GM12878 (cell line): ENCODE measurements around the gene OXT. TPM values are rescaled to one million over a fixed set of nuclear protein-coding genes. Genes with fewer than 3 reads are reported as not detected.

Experiments
- ATAC-seq: fragments of 200-7000 bp; cut with Tn5 transposase; 3 replicates; pipeline ENCODE4 v1.9.1; 2020; ENCODE audit warnings: mild to moderate bottlenecking, moderate library complexity
- BruUV-seq: library from RNA; stranded (reverse); fragments of 400-500 nt; replicated peaks from 2 replicates; lab custom pipeline; 2021; lab: Mats Ljungman, UMichigan
- CTCF ChIA-PET: fragments of 300-600 bp; sonication (Branson Sonifier 250); formaldehyde crosslinking; extraction: SDS; loops from one replicate; lab custom pipeline; 2021; ENCODE audit warnings: inconsistent platforms; lab: Yijun Ruan, JAX
- POLR2A ChIA-PET: fragments of 350-600 bp; formaldehyde crosslinking; extraction: SDS; loops from one replicate; lab custom pipeline; 2021; ENCODE audit warnings: inconsistent platforms; lab: Charles Lee
- RAD21 ChIA-PET: fragments of 300-600 bp; sonication (Branson Sonifier 250); formaldehyde crosslinking; loops from one replicate; lab custom pipeline; 2023; ENCODE audit warnings: antibody characterized with exemption; ENCODE audit not compliant: unreplicated experiment; lab: Charles Lee
- SMC1A ChIA-PET: fragments of 300-600 bp; sonication (Branson Sonifier 250); formaldehyde crosslinking; loops from one replicate; lab custom pipeline; 2023; ENCODE audit not compliant: unreplicated experiment, uncharacterized antibody; lab: Charles Lee
- DNase-seq: peaks from one replicate; pipeline ENCODE4 v3.0.0-alpha.2; 2011; ENCODE audit warnings: low read depth, low spot score
- FAIRE-seq: peaks from 3 replicates; lab custom pipeline; 2011; peaks lifted over from hg19 to GRCh38; lab: Jason Lieb, UNC
- H2AFZ ChIP-seq: 2 replicates; pipeline ENCODE4 v1.6.0; 2011; ENCODE audit warnings: low read depth, low read length, control low read depth; ENCODE audit not compliant: control insufficient read depth
- H3K27ac ChIP-seq: 2 replicates; pipeline ENCODE4 v1.5.1; 2011; ENCODE audit warnings: control low read depth; ENCODE audit not compliant: control insufficient read depth, insufficient read depth
- H3K27me3 ChIP-seq, 2 experiments: replicated peaks in 1 of 2; 2 replicates each; pipeline versions ENCODE4 v1.6.0 to v1.6.1; 2011; ENCODE audit warnings: low read length in 1 of 2; ENCODE audit not compliant: control insufficient read depth in 2 of 2, insufficient read depth in 2 of 2
- H3K36me3 ChIP-seq, 2 experiments: 2 replicates each; pipeline ENCODE4 v1.5.1; 2011; ENCODE audit warnings: low read length in 1 of 2; ENCODE audit not compliant: control insufficient read depth in 2 of 2, insufficient read depth in 2 of 2
- H3K4me1 ChIP-seq: 2 replicates; pipeline ENCODE4 v1.6.1; 2011; ENCODE audit warnings: mild to moderate bottlenecking, low read length, moderate library complexity, mixed read lengths; ENCODE audit not compliant: control insufficient read depth, insufficient read depth
- H3K4me2 ChIP-seq: 2 replicates; pipeline ENCODE4 v1.6.0; 2011; ENCODE audit warnings: control low read depth; ENCODE audit not compliant: control insufficient read depth, insufficient read depth
- H3K4me3 ChIP-seq: fragments of 200-600 bp; sonication (generic); 2 replicates; pipeline ENCODE4 v1.5.1; 2016
- H3K79me2 ChIP-seq: 2 replicates; pipeline ENCODE4 v1.6.0; 2011; ENCODE audit warnings: low read length; ENCODE audit not compliant: control insufficient read depth, insufficient read depth
- H3K9ac ChIP-seq: 2 replicates; pipeline ENCODE4 v1.8.0; 2011; ENCODE audit warnings: low read length, control low read depth, mixed read lengths; ENCODE audit not compliant: control insufficient read depth, insufficient read depth
- H3K9me3 ChIP-seq: replicated peaks from 3 replicates; pipeline ENCODE4 v1.5.1; 2011; ENCODE audit warnings: mild to moderate bottlenecking, low read length; ENCODE audit not compliant: control insufficient read depth, insufficient read depth
- H4K20me1 ChIP-seq: 2 replicates; pipeline ENCODE4 v1.6.0; 2011; ENCODE audit not compliant: control insufficient read depth, insufficient read depth
- JUNB ChIP-seq: IDR thresholded peaks from 2 replicates; pipeline ENCODE4 v1.6.1; 2016; ENCODE audit warnings: antibody characterized with exemption, mild to moderate bottlenecking
- MYC ChIP-seq: IDR thresholded peaks from 2 replicates; pipeline ENCODE4 v1.6.1; 2011; ENCODE audit warnings: mild to moderate bottlenecking, low read length, moderate library complexity, inconsistent platforms; ENCODE audit not compliant: insufficient read depth, insufficient replicate concordance, insufficient read length, severe bottlenecking
- PKNOX1 ChIP-seq: fragments of 450-650 bp; IDR thresholded peaks from 2 replicates; pipeline ENCODE4 v1.6.1; 2016; ENCODE audit warnings: mild to moderate bottlenecking
- SUPT20H ChIP-seq: IDR thresholded peaks from 2 replicates; pipeline ENCODE4 v1.6.1; 2011; ENCODE audit warnings: low read depth, mild to moderate bottlenecking, low read length, moderate library complexity, borderline replicate concordance; ENCODE audit not compliant: control insufficient read depth
- ZBTB40 ChIP-seq: fragments of 450-650 bp; IDR thresholded peaks from 2 replicates; pipeline ENCODE4 v1.6.1; 2016; ENCODE audit warnings: mild to moderate bottlenecking, moderate library complexity, borderline replicate concordance
- ZNF384 ChIP-seq: IDR thresholded peaks from 2 replicates; pipeline ENCODE4 v1.6.1; 2012; ENCODE audit warnings: low read depth, mild to moderate bottlenecking, low read length, improper control_type of control experiment, borderline replicate concordance
- WGBS: methylation state at CpG from one replicate; pipeline ENCODE4 v1.1.6; 2016; ENCODE audit warnings: low lambda C conversion rate; ENCODE audit not compliant: insufficient replicate concordance, insufficient coverage; ENCODE audit errors: missing lambda C conversion rate; 5-methylcytosine and 5-hydroxymethylcytosine counted together
- in situ Hi-C: fragments of 300-500 bp; cut with MboI; formaldehyde crosslinking; loops from 9 replicates; pipeline ENCODE4 v1.14.3; 2018; ENCODE audit warnings: mixed read lengths
- intact Hi-C: fragments of 100-400 bp; cut with micrococcal nuclease; formaldehyde crosslinking; loops from one replicate; pipeline ENCODE4 v1.14.2; 2022; ENCODE audit not compliant: unreplicated experiment
- polyA plus RNA-seq, 11 experiments: library from polyadenylated mRNA; depleted of rRNA in 4 of 11; unstranded in 6 of 11; stranded (reverse) in 5 of 11; fragments of >200 nt; fragmentation: Nextera tagmentation in 4 of 11; fragmentation: Illumina TruSeq in 1 of 11; extraction: Ambion mirVana in 4 of 11; extraction: Trizol in 1 of 11; gene quantifications; 1 replicate in 1 of 11; 2 replicates in 10 of 11; pipeline versions ENCODE4 v1.2.1 to v1.2.3, GENCODE V29; 2011 to 2016; ENCODE audit warnings: inconsistent platforms in 2 of 11, missing spikeins in 2 of 11, low read depth in 1 of 11
- total RNA-seq, 4 experiments: library from RNA; depleted of rRNA in 3 of 4; stranded (reverse); fragments of >200 nt in 3 of 4; fragmentation: Illumina TruSeq in 1 of 4; extraction: Trizol in 1 of 4; gene quantifications; 2 replicates each; pipeline versions ENCODE4 v1.2.1 to v1.2.3, GENCODE V29; 2013 to 2021

Gene OXT
- total and polyA plus RNA-seq, 10 of the 15 experiments (the other 5 are each of a cell fraction or from before 2014, with no cell fraction given): not detected

GRCh38 chr20:3109350-3110302 lies 38.2 kb downstream of the OXT start:
- ChIA-PET RAD21 (no interaction called here), CTCF (interaction anchor here (0.7 kb wide), 1 partner anchor 239 kb away, joined by 3 read pairs; no protein-coding TSS in a partner anchor), SMC1A (no interaction called here), POLR2A (no interaction called here)
- Histone ChIP-seq H2AFZ (no peak overlapping the region), H3K9ac (no peak overlapping the region), H3K79me2 (no peaks in the 10 kb centered on the region), H3K4me3 (no peak overlapping the region), H4K20me1 (no peaks in the 10 kb centered on the region), H3K4me2 (no peak overlapping the region), H3K27ac (no peak overlapping the region), H3K36me3 (no peaks in the 10 kb centered on the region; a peak in 1 of 4 replicates), H3K27me3 (no peaks in the 10 kb centered on the region), H3K9me3 (no peaks in the 10 kb centered on the region), H3K4me1 (no peaks in the 10 kb centered on the region)
- WGBS: 90% methylated on average over 23 of the region's 23 CpGs
- intact Hi-C loops: no loop called here
- TF ChIP-seq SUPT20H: no peak
- TF ChIP-seq ZBTB40: no peak
- no peak for TF ChIP-seq PKNOX1
- TF ChIP-seq ZNF384: no peak
- no peak for TF ChIP-seq JUNB
- TF ChIP-seq MYC: no peak
- FAIRE-seq (no peak), DNase-seq (no peak), ATAC-seq (no peak)
- in situ Hi-C loops: no loop called here
- no TSS peak for BruUV-seq
